Progenitor cell of endocrine pancreas (in vitro differentiated cells): ENCODE measurements around the gene STX19. TPM values are rescaled to one million over a fixed set of nuclear protein-coding genes. Genes with fewer than 3 reads are reported as not detected.
A peak's percentile ranks its signal among the peaks of the same experiment; 100 is the strongest.

Experiments
- DNase-seq: peaks from one replicate; pipeline ENCODE4 v3.0.0; 2021; ENCODE audit warnings: low spot score; ENCODE audit not compliant: unreplicated experiment
- H3K27ac Mint-ChIP-seq: 2 replicates; pipeline ENCODE4 v1.8.0; 2021; ENCODE audit warnings: mild to moderate bottlenecking, moderate library complexity, mixed read lengths
- H3K27me3 Mint-ChIP-seq: 2 replicates; pipeline ENCODE4 v1.8.0; 2021; ENCODE audit warnings: mixed read lengths
- H3K36me3 Mint-ChIP-seq: 2 replicates; pipeline ENCODE4 v1.8.0; 2022; ENCODE audit warnings: mixed read lengths; ENCODE audit not compliant: insufficient read depth
- H3K4me1 Mint-ChIP-seq: 2 replicates; pipeline ENCODE4 v1.8.0; 2021; ENCODE audit warnings: low read depth, mixed read lengths
- H3K4me3 Mint-ChIP-seq: 2 replicates; pipeline ENCODE4 v1.8.0; 2021; ENCODE audit warnings: low read depth, mild to moderate bottlenecking, moderate library complexity, mixed read lengths
- H3K9me3 Mint-ChIP-seq: 2 replicates; pipeline ENCODE4 v1.8.0; 2021; ENCODE audit warnings: low read depth, mixed read lengths
- total RNA-seq: library from RNA; stranded (reverse); gene quantifications from 2 replicates; pipeline ENCODE4 v1.2.1, GENCODE V29; 2021
- TF ChIP-seq, protein P1 (sequence below): fragments of 200-600 bp; sonication (generic); IDR thresholded peaks from one replicate; pipeline ENCODE4 v1.5.0; 2021; ENCODE audit warnings: antibody characterized with exemption, mild to moderate bottlenecking; ENCODE audit not compliant: unreplicated experiment

The STX19 gene
- total RNA-seq, 1 donor from 2014 or later = not detected

DNA sequence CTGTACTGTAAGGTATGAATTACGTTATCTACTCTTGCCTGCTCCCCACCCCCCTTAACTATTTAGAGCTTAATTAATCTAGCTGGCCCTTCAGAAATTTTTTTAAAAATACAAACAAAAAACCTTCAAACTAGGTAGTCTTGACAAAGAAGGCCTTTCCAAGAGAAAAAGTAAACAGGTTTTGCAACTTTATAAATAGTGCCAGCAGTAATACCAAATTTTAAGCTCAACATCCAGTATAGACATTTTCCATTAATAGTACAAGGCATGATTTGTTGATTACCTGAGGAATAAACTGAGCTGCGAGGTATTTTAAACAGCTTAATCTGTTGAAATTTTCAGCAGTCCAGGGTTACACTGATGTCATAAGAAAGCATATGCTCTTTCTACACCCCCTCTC is 20.1 kb downstream of the STX19 start:
- Mint-ChIP-seq H3K36me3 (no peaks in the 10 kb centered on the region), H3K4me3 (no peak overlapping the region), H3K9me3 (no peaks in the 10 kb centered on the region), H3K4me1 (peaks cover 16% of the 10 kb centered on the region), H3K27me3 (no peaks in the 10 kb centered on the region), H3K27ac (no peak overlapping the region)
- DNase-seq = no peak
- TF ChIP-seq, protein P1, sequence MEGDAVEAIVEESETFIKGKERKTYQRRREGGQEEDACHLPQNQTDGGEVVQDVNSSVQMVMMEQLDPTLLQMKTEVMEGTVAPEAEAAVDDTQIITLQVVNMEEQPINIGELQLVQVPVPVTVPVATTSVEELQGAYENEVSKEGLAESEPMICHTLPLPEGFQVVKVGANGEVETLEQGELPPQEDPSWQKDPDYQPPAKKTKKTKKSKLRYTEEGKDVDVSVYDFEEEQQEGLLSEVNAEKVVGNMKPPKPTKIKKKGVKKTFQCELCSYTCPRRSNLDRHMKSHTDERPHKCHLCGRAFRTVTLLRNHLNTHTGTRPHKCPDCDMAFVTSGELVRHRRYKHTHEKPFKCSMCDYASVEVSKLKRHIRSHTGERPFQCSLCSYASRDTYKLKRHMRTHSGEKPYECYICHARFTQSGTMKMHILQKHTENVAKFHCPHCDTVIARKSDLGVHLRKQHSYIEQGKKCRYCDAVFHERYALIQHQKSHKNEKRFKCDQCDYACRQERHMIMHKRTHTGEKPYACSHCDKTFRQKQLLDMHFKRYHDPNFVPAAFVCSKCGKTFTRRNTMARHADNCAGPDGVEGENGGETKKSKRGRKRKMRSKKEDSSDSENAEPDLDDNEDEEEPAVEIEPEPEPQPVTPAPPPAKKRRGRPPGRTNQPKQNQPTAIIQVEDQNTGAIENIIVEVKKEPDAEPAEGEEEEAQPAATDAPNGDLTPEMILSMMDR = no peak

GRCh38 chr3:94004301-94004910 is 24.0 kb downstream of the STX19 start:
- H3K27ac Mint-ChIP-seq = peak overlapping the region; percentile 66
- H3K36me3 Mint-ChIP-seq = no peaks in the 10 kb centered on the region
- peaks cover 11% of the 10 kb centered on the region for H3K4me1 Mint-ChIP-seq
- no peak for DNase-seq
- no peaks in the 10 kb centered on the region for H3K27me3 Mint-ChIP-seq
- TF ChIP-seq, protein P1 = peak; percentile 74
- no peaks in the 10 kb centered on the region for H3K9me3 Mint-ChIP-seq
- no peak overlapping the region for H3K4me3 Mint-ChIP-seq

GRCh38 chr3:94001827-94002495 is 26.4 kb downstream of the STX19 start:
- TF ChIP-seq, protein P1 = no peak
- no peak overlapping the region for H3K4me3 Mint-ChIP-seq

GRCh38 chr3:94001191-94001590 is 27.2 kb downstream of the STX19 start:
- Mint-ChIP-seq H3K9me3 (no peaks in the 10 kb centered on the region), H3K4me3 (no peak overlapping the region), H3K27ac (no peak overlapping the region), H3K36me3 (peaks cover 2% of the 10 kb centered on the region), H3K27me3 (no peaks in the 10 kb centered on the region), H3K4me1 (peaks cover 9% of the 10 kb centered on the region)
- TF ChIP-seq, protein P1 = no peak
- no peak for DNase-seq

More at GRCh38 chr3:94001827-94002495, 26.4 kb downstream of the STX19 start:
- Mint-ChIP-seq H3K36me3 (peaks cover 2% of the 10 kb centered on the region), H3K9me3 (no peaks in the 10 kb centered on the region), H3K27ac (peak overlapping the region; percentile 8), H3K4me1 (peaks cover 12% of the 10 kb centered on the region), H3K27me3 (no peaks in the 10 kb centered on the region)
- no peak for DNase-seq

- H3K27me3 Mint-ChIP-seq = no peaks in the 10 kb centered on the region
- H3K27ac Mint-ChIP-seq = no peak overlapping the region
- no peaks in the 10 kb centered on the region for H3K4me1 Mint-ChIP-seq
- no peak for DNase-seq
- H3K36me3 Mint-ChIP-seq = peaks cover 2% of the 10 kb centered on the region
- no peaks in the 10 kb centered on the region for H3K9me3 Mint-ChIP-seq
- no peak overlapping the region for H3K4me3 Mint-ChIP-seq
- TF ChIP-seq, protein P1 = no peak
These were observed 34.3 kb downstream of the STX19 start for GRCh38 chr3:93994056-93994455.
